Esophagus squamous epithelium (tissue), 4 donors: ENCODE results near the gene USP37.

Experiments
- POLR2A ChIP-seq, 4 donors: fragments of 450-650 bp; IDR thresholded peaks; one replicate each; pipeline ENCODE4 v1.6.1; 2017; ENCODE audit warnings: antibody characterized with exemption in 4 of 4, mild to moderate bottlenecking in 4 of 4, moderate library complexity in 3 of 4
- TF ChIP-seq, protein P1 (sequence below), 6 experiments: fragments of 450-650 bp in 4 of 6; fragments of 200-600 bp in 2 of 6; sonication (generic) in 2 of 6; IDR thresholded peaks; one replicate each; pipeline ENCODE4 v1.5.1; 2016 to 2019; ENCODE audit warnings: antibody characterized with exemption in 6 of 6, mild to moderate bottlenecking in 4 of 6, moderate library complexity in 4 of 6

DNA sequence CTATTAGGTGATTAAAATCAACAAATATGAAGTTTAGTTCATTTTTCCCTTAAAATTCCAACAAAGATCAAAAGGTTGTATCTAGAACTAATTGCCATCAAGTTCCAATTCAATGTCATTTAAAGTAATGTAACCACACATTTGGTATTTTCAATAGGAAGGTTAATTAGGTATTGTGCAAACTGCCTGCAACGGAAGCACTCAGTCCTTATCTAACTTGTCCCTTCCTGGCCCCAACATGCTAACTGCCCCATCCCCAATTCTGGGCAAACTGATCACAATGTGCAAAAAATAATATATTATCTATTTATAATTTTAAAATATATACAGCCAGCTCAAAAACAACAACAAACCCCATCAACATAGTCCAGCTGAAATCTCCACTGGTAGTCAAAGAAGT is 116.1 kb downstream of the USP37 start:
- TF ChIP-seq, protein P1, sequence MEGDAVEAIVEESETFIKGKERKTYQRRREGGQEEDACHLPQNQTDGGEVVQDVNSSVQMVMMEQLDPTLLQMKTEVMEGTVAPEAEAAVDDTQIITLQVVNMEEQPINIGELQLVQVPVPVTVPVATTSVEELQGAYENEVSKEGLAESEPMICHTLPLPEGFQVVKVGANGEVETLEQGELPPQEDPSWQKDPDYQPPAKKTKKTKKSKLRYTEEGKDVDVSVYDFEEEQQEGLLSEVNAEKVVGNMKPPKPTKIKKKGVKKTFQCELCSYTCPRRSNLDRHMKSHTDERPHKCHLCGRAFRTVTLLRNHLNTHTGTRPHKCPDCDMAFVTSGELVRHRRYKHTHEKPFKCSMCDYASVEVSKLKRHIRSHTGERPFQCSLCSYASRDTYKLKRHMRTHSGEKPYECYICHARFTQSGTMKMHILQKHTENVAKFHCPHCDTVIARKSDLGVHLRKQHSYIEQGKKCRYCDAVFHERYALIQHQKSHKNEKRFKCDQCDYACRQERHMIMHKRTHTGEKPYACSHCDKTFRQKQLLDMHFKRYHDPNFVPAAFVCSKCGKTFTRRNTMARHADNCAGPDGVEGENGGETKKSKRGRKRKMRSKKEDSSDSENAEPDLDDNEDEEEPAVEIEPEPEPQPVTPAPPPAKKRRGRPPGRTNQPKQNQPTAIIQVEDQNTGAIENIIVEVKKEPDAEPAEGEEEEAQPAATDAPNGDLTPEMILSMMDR (IDR thresholded peaks at IDR 0.05): no peak
- TF ChIP-seq POLR2A (IDR thresholded peaks at IDR 0.05): no peak
